SK-N-SH (cell line): ENCODE measurements around the gene TPO. TPM values are rescaled to one million over a fixed set of nuclear protein-coding genes. Genes with fewer than 3 reads are reported as not detected.

ENCODE experiments used
- CTCF ChIA-PET: fragments of 300-600, 350-600 bp; formaldehyde crosslinking; extraction: SDS; loops from one replicate; lab custom pipeline; 2021; lab: Yijun Ruan, JAX
- POLR2A ChIA-PET: fragments of 350-600 bp; sonication (Branson Sonifier 250); formaldehyde crosslinking; extraction: SDS; loops from one replicate; lab custom pipeline; 2020; ENCODE audit warnings: antibody characterized with exemption, inconsistent platforms; lab: Yijun Ruan, JAX
- DNase-seq: peaks from one replicate; pipeline ENCODE4 v3.0.0; 2012
- H2AFZ ChIP-seq: fragments of 200-600 bp; sonication (generic); 2 replicates; pipeline ENCODE4 v1.8.1; 2016; ENCODE audit warnings: antibody characterized with exemption, mild to moderate bottlenecking, low read depth
- H3F3A ChIP-seq: fragments of 200-600 bp; sonication (generic); replicated peaks from 2 replicates; pipeline ENCODE3; 2016; ENCODE audit warnings: antibody characterized with exemption, mild to moderate bottlenecking; ENCODE audit not compliant: insufficient read depth
- H3K27ac ChIP-seq, 2 experiments: fragments of 200-500 bp in 1 of 2; fragments of 200-600 bp in 1 of 2; sonication (Bioruptor generic) in 1 of 2; sonication (generic), shearing (Covaris generic) in 1 of 2; 2 replicates each; pipeline versions ENCODE4 v1.5.1 to v1.6.1; 2014 to 2016; ENCODE audit warnings: low read depth in 2 of 2, inconsistent platforms in 1 of 2, low read length in 1 of 2, mild to moderate bottlenecking in 1 of 2, mixed read lengths in 1 of 2
- H3K27me3 ChIP-seq: fragments of 200-600 bp; sonication (generic), shearing (Covaris generic); 2 replicates; pipeline ENCODE4 v1.6.1; 2016; ENCODE audit warnings: mixed run types; ENCODE audit not compliant: insufficient read depth
- H3K36me3 ChIP-seq, 2 experiments: fragments of 200-500 bp in 1 of 2; fragments of 200-600 bp in 1 of 2; sonication (Bioruptor generic) in 1 of 2; sonication (generic) in 1 of 2; replicated peaks in 1 of 2; 2 replicates each; pipeline versions ENCODE3 to v1.5.1; 2014 to 2016; ENCODE audit warnings: low read length in 1 of 2, mild to moderate bottlenecking in 1 of 2; ENCODE audit not compliant: insufficient read depth in 2 of 2, control insufficient read depth in 1 of 2
- H3K4me1 ChIP-seq, 2 experiments: fragments of 200-500 bp in 1 of 2; fragments of 200-600 bp in 1 of 2; sonication (Bioruptor generic) in 1 of 2; sonication (generic), shearing (Covaris generic) in 1 of 2; 2 replicates each; pipeline versions ENCODE4 v1.5.1 to v1.6.1; 2014 to 2016; ENCODE audit warnings: low read depth in 1 of 2, low read length in 1 of 2, mixed run types in 1 of 2; ENCODE audit not compliant: insufficient read depth in 2 of 2, control insufficient read depth in 1 of 2
- H3K4me2 ChIP-seq: fragments of 200-600 bp; sonication (generic), shearing (Covaris generic); 2 replicates; pipeline ENCODE4 v1.6.1; 2017; ENCODE audit warnings: mixed run types
- H3K4me3 ChIP-seq, 2 experiments: fragments of 200-500 bp in 1 of 2; fragments of 200-600 bp in 1 of 2; sonication (Bioruptor generic) in 1 of 2; sonication (generic), shearing (Covaris generic) in 1 of 2; 2 replicates each; pipeline versions ENCODE4 v1.5.1 to v1.8.1; 2014 to 2016; ENCODE audit warnings: low read depth in 2 of 2, inconsistent platforms in 1 of 2, low read length in 1 of 2, mild to moderate bottlenecking in 1 of 2, mixed read lengths in 1 of 2, moderate library complexity in 1 of 2
- H3K79me2 ChIP-seq: fragments of 200-600 bp; sonication (generic); 2 replicates; pipeline ENCODE4 v1.8.1; 2017; ENCODE audit warnings: mild to moderate bottlenecking; ENCODE audit not compliant: insufficient read depth
- H3K9ac ChIP-seq: fragments of 200-600 bp; sonication (generic); 2 replicates; pipeline ENCODE4 v1.6.1; 2017; ENCODE audit warnings: mixed run types
- H3K9me2 ChIP-seq: fragments of 200-600 bp; sonication (generic); 2 replicates; pipeline ENCODE4 v1.6.1; 2017; ENCODE audit warnings: mixed run types
- H3K9me3 ChIP-seq: fragments of 200-600 bp; sonication (generic); 2 replicates; pipeline ENCODE4 v1.6.1; 2017; ENCODE audit warnings: mixed run types, mild to moderate bottlenecking, moderate library complexity
- H4K20me1 ChIP-seq: fragments of 200-600 bp; sonication (generic); 2 replicates; pipeline ENCODE4 v1.6.1; 2017; ENCODE audit warnings: mild to moderate bottlenecking, mixed run types; ENCODE audit not compliant: insufficient read depth
- EP300 ChIP-seq, 2 experiments: IDR thresholded peaks; 2 replicates each; pipeline versions ENCODE4 v1.4.0 to v1.6.1; 2012; ENCODE audit warnings: borderline replicate concordance in 1 of 2, low read depth in 1 of 2, low read length in 1 of 2
- EZH2phosphoT487 ChIP-seq: fragments of 200-600 bp; sonication (generic); IDR thresholded peaks from 2 replicates; pipeline ENCODE4 v1.6.1; 2017; ENCODE audit warnings: low read depth, mixed run types, mild to moderate bottlenecking, antibody characterized with exemption, moderate library complexity, borderline replicate concordance
- GABPA ChIP-seq: IDR thresholded peaks from 2 replicates; pipeline ENCODE4 v1.4.0; 2012; ENCODE audit warnings: low read depth, mild to moderate bottlenecking
- NRF1 ChIP-seq: IDR thresholded peaks from 2 replicates; pipeline ENCODE4 v1.6.1; 2012; ENCODE audit warnings: low read depth, mild to moderate bottlenecking, low read length
- RFX5 ChIP-seq: IDR thresholded peaks from 2 replicates; pipeline ENCODE4 v1.6.1; 2012; ENCODE audit warnings: mild to moderate bottlenecking, improper control_type of control experiment, low read length
- RXRA ChIP-seq: IDR thresholded peaks from 2 replicates; pipeline ENCODE4 v1.4.0; 2012; ENCODE audit warnings: low read depth, mild to moderate bottlenecking, borderline replicate concordance
- WGBS: methylation state at CpG from one replicate; pipeline ENCODE4 v1.1.6; 2017; ENCODE audit warnings: low lambda C conversion rate; 5-methylcytosine and 5-hydroxymethylcytosine counted together
- polyA plus RNA-seq, 3 experiments: library from polyadenylated mRNA; depleted of rRNA; stranded (reverse); fragments of >200 nt; gene quantifications; 2 replicates each; pipeline ENCODE4 v1.2.3, GENCODE V29; 2012
- TF ChIP-seq, protein P1 (sequence below): IDR thresholded peaks from 2 replicates; pipeline ENCODE4 v1.6.1; 2012; ENCODE audit warnings: mild to moderate bottlenecking, low read depth, low read length, moderate library complexity
- TF ChIP-seq, protein P2 (sequence below): IDR thresholded peaks from 2 replicates; pipeline ENCODE4 v1.4.0; 2012; ENCODE audit warnings: low read depth, borderline replicate concordance
- TF ChIP-seq, protein P3 (sequence below): fragments of 150-350 bp; IDR thresholded peaks from 2 replicates; pipeline ENCODE4 v1.6.1; 2016; ENCODE audit warnings: mild to moderate bottlenecking, low read depth, low read length

TPO gene
- polyA plus RNA-seq, 1 of the 3 experiments (the other 2 are of a cell fraction) = not detected

DNA sequence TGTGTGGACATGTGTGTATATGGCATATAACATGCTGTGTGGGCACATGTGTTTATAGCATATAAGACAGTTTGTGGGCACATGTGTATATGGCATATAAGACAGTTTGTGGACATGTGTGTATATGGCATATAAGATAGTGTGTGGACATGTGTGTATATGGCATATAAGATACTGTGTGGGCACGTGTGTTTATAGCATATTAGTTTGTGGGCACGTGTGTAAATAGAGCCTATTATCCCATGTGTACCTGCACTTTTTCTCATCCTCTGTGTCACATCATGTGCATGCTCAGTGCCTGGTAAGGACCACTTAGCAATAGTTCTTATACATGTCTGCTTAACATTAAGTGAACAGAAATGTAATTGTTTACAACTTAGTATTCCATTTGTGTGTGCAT is 45.2 kb downstream of the TPO start:
- H3K79me2 ChIP-seq = no peaks in the 10 kb centered on the region
- DNase-seq = no peak
- no peaks in the 10 kb centered on the region for H3K9me2 ChIP-seq
- H3K27ac ChIP-seq = no peak overlapping the region
- no peaks in the 10 kb centered on the region for H3K9me3 ChIP-seq
- WGBS = 14% methylated on average over 2 of the region's 2 CpGs
- no peak overlapping the region for H3K4me2 ChIP-seq
- no peaks in the 10 kb centered on the region for H4K20me1 ChIP-seq
- POLR2A ChIA-PET = no interaction called here
- H3K4me1 ChIP-seq = peaks cover 0 to 7% of the 10 kb centered on the region in 2 experiments; a peak in 1 of 4 replicates
- CTCF ChIA-PET = no interaction called here
- H3K9ac ChIP-seq = no peak overlapping the region
- no peak overlapping the region for H2AFZ ChIP-seq
- no peaks in the 10 kb centered on the region for H3F3A ChIP-seq
- TF ChIP-seq NRF1 (no peak), EP300 (IDR thresholded peaks at IDR 0.05; ENCODE audit: borderline replicate concordance in 1 of 2, low read depth in 1 of 2, low read length in 1 of 2) (no peak), RFX5 (no peak), EZH2phosphoT487 (no peak)
- TF ChIP-seq, protein P1, sequence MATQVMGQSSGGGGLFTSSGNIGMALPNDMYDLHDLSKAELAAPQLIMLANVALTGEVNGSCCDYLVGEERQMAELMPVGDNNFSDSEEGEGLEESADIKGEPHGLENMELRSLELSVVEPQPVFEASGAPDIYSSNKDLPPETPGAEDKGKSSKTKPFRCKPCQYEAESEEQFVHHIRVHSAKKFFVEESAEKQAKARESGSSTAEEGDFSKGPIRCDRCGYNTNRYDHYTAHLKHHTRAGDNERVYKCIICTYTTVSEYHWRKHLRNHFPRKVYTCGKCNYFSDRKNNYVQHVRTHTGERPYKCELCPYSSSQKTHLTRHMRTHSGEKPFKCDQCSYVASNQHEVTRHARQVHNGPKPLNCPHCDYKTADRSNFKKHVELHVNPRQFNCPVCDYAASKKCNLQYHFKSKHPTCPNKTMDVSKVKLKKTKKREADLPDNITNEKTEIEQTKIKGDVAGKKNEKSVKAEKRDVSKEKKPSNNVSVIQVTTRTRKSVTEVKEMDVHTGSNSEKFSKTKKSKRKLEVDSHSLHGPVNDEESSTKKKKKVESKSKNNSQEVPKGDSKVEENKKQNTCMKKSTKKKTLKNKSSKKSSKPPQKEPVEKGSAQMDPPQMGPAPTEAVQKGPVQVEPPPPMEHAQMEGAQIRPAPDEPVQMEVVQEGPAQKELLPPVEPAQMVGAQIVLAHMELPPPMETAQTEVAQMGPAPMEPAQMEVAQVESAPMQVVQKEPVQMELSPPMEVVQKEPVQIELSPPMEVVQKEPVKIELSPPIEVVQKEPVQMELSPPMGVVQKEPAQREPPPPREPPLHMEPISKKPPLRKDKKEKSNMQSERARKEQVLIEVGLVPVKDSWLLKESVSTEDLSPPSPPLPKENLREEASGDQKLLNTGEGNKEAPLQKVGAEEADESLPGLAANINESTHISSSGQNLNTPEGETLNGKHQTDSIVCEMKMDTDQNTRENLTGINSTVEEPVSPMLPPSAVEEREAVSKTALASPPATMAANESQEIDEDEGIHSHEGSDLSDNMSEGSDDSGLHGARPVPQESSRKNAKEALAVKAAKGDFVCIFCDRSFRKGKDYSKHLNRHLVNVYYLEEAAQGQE = no peak
- TF ChIP-seq, protein P2, sequence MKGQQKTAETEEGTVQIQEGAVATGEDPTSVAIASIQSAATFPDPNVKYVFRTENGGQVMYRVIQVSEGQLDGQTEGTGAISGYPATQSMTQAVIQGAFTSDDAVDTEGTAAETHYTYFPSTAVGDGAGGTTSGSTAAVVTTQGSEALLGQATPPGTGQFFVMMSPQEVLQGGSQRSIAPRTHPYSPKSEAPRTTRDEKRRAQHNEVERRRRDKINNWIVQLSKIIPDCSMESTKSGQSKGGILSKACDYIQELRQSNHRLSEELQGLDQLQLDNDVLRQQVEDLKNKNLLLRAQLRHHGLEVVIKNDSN = no peak
- TF ChIP-seq, protein P3, sequence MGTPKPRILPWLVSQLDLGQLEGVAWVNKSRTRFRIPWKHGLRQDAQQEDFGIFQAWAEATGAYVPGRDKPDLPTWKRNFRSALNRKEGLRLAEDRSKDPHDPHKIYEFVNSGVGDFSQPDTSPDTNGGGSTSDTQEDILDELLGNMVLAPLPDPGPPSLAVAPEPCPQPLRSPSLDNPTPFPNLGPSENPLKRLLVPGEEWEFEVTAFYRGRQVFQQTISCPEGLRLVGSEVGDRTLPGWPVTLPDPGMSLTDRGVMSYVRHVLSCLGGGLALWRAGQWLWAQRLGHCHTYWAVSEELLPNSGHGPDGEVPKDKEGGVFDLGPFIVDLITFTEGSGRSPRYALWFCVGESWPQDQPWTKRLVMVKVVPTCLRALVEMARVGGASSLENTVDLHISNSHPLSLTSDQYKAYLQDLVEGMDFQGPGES = no peak
- H3K36me3 ChIP-seq = no peaks in the 10 kb centered on the region
- H3K27me3 ChIP-seq = no peaks in the 10 kb centered on the region
- no peak overlapping the region for H3K4me3 ChIP-seq

DNA sequence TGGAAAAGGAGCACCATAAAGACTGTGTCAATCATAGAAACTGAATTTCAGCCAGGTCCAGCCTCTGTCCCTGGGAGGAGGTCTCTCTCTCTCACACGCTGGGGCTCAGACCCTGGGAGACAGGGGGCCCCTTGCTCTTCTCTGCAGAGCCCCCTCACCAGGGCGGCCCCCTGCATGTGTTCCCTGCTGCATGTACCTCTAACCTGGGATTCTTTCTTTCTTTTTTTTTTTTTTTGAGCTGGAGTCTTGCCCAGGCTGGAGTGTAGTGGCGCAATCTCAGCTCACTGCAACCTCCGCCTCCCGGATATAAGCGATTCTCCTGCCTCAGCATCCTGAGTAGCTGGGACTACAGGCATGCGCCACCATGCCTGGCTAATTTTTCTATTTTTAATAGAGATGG is 46.5 kb downstream of the TPO start:
- CTCF ChIA-PET = interaction anchor here (1.2 to 1.3 kb wide), 2 partner anchors 19 to 90 kb away, joined by 3 read pairs; no protein-coding TSS in a partner anchor
- DNase-seq = no peak
- no peaks in the 10 kb centered on the region for H3K27me3 ChIP-seq
- no peak overlapping the region for H3K4me3 ChIP-seq
- H3K9me3 ChIP-seq = no peaks in the 10 kb centered on the region
- no peaks in the 10 kb centered on the region for H3K79me2 ChIP-seq
- H3K4me1 ChIP-seq = peaks cover 0 to 7% of the 10 kb centered on the region in 2 experiments; a peak in 1 of 4 replicates
- no peak overlapping the region for H3K4me2 ChIP-seq
- H3K27ac ChIP-seq = no peak overlapping the region
- TF ChIP-seq GABPA (no peak), RXRA (no peak)
- TF ChIP-seq, all 33 proteins: peak for 0
- Histone ChIP-seq H3K9me2 (no peaks in the 10 kb centered on the region; the same call in 1 of the 2 replicates), H4K20me1 (no peaks in the 10 kb centered on the region), H3K36me3 (no peaks in the 10 kb centered on the region), H3K9ac (no peak overlapping the region), H3F3A (no peaks in the 10 kb centered on the region), H2AFZ (no peak overlapping the region)
- POLR2A ChIA-PET = no interaction called here
- 45% methylated on average over 7 of the region's 7 CpGs for WGBS
